ENCODE data around the gene MYL4. TPM values are rescaled to one million over a fixed set of nuclear protein-coding genes. Genes with fewer than 3 reads are reported as not detected.

Gene MYL4
- total and polyA plus RNA-seq, 2 donors (not counting 3 experiments of a cell fraction or from before 2014, with no cell fraction given), result 2.0 to 2.1 TPM

DNA sequence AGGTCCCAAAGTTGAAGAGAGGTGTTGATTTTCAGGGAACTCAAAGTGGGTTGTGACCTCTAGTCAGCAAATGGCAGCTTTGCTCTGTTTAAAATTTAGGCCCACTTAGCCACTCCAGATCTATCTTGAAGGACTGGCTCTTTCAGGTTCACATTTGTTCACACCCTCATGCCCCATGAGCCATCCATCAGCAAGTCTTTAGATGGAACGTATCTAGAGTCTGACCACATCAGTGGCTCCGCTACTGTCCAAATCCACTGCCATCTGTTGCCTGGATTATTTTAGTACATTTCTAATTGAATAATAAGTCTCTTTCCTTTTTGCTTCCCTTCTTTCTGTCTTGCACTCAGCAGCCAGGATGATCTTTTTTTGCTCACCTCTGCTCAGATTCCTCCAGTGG lies 55.0 kb downstream of the MYL4 start:
- no peak for TF ChIP-seq FOS (IDR thresholded peaks at IDR 0.05; ENCODE audit: borderline replicate concordance, insufficient read depth, low read length)
- no peak for TF ChIP-seq GATA2 (IDR thresholded peaks at IDR 0.05; ENCODE audit: insufficient read depth, insufficient read length, low read depth, low read length)
- TF ChIP-seq, protein P1, sequence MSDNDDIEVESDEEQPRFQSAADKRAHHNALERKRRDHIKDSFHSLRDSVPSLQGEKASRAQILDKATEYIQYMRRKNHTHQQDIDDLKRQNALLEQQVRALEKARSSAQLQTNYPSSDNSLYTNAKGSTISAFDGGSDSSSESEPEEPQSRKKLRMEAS (IDR thresholded peaks at IDR 0.05; ENCODE audit: insufficient read depth, insufficient read length), result no peak
- TF ChIP-seq MYC (IDR thresholded peaks at IDR 0.05; ENCODE audit: low read depth, low read length), result no peak
- no peak for TF ChIP-seq POLR2A (IDR thresholded peaks at IDR 0.05; ENCODE audit: low read depth, low read length)
- TF ChIP-seq EZH2 (IDR thresholded peaks at IDR 0.05; ENCODE audit: borderline replicate concordance, low read depth, low read length, severe bottlenecking), result no peak
- TF ChIP-seq, protein P2, sequence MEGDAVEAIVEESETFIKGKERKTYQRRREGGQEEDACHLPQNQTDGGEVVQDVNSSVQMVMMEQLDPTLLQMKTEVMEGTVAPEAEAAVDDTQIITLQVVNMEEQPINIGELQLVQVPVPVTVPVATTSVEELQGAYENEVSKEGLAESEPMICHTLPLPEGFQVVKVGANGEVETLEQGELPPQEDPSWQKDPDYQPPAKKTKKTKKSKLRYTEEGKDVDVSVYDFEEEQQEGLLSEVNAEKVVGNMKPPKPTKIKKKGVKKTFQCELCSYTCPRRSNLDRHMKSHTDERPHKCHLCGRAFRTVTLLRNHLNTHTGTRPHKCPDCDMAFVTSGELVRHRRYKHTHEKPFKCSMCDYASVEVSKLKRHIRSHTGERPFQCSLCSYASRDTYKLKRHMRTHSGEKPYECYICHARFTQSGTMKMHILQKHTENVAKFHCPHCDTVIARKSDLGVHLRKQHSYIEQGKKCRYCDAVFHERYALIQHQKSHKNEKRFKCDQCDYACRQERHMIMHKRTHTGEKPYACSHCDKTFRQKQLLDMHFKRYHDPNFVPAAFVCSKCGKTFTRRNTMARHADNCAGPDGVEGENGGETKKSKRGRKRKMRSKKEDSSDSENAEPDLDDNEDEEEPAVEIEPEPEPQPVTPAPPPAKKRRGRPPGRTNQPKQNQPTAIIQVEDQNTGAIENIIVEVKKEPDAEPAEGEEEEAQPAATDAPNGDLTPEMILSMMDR (IDR thresholded peaks at IDR 0.05; ENCODE audit: extremely low read depth in 1 of 2, insufficient read depth in 1 of 2, low read depth in 1 of 2, low read length in 2 of 2), result no peak
- no peak for TF ChIP-seq JUN (IDR thresholded peaks at IDR 0.05; ENCODE audit: borderline replicate concordance, insufficient read depth, insufficient read length, low read depth)
- TF ChIP-seq POLR2AphosphoS5 (IDR thresholded peaks at IDR 0.05; ENCODE audit: insufficient read depth, low read depth, low read length), result no peak
- ChIA-PET POLR2A (no interaction called here), CTCF (no interaction called here)
- BruUV-seq (replicated peaks), result no TSS peak
- Histone ChIP-seq H3K27ac (ENCODE audit: insufficient read depth, low read depth, low read length) (no peak overlapping the region), H3K27me3 (ENCODE audit: control insufficient read depth in 2 of 2, insufficient read depth in 2 of 2, low read length in 2 of 2) (no peaks in the 10 kb centered on the region), H3K4me3 (replicated peaks in 1 of 3; ENCODE audit: insufficient read depth in 1 of 3, low read depth in 1 of 3, low read length in 3 of 3) (no peak overlapping the region), H3K9me1 (replicated peaks; ENCODE audit: control insufficient read depth, extremely low read depth, insufficient read depth, low read length) (no peaks in the 10 kb centered on the region), H3K4me1 (ENCODE audit: control insufficient read depth, extremely low read depth, insufficient read depth, low read length) (peaks cover 37% of the 10 kb centered on the region), H3K36me3 (ENCODE audit: control insufficient read depth in 2 of 2, extremely low read depth in 1 of 2, insufficient read depth in 2 of 2, low read length in 2 of 2) (no peaks in the 10 kb centered on the region), H2AFZ (ENCODE audit: low read depth, low read length) (no peak overlapping the region), H3K79me2 (ENCODE audit: control insufficient read depth, insufficient read depth, low read length) (peaks cover 28% of the 10 kb centered on the region), H3K9me3 (replicated peaks; ENCODE audit: control insufficient read depth, insufficient read depth, low read length) (no peaks in the 10 kb centered on the region), H3K4me2 (ENCODE audit: insufficient read depth, low read length) (no peak overlapping the region), H3K9ac (replicated peaks; ENCODE audit: extremely low read depth, insufficient read depth, low read length) (no peak overlapping the region), H4K20me1 (replicated peaks; ENCODE audit: control insufficient read depth, extremely low read depth, insufficient read depth, low read length) (no peaks in the 10 kb centered on the region)
- intact Hi-C loops (cut with micrococcal nuclease) (no loop called here), dilution Hi-C loops (cut with MboI; ENCODE audit: extremely low pct_ligation_motif_present, low sequenced_read_pairs) (no loop called here)
- FAIRE-seq, result no peak
- no peak for DNase-seq (ENCODE audit: low read depth, low spot score)

Measured in endothelial cell of umbilical vein (primary cell).